Body of pancreas (tissue), 4 donors: ENCODE results near the gene ANKRD33B.

Experiments
- CTCF ChIP-seq, 7 experiments: fragments of 450-650 bp in 4 of 7; fragments of 200-600 bp in 3 of 7; sonication (generic) in 3 of 7; IDR thresholded peaks; one replicate each; pipeline ENCODE4 v1.5.1; 2016 to 2019; ENCODE audit warnings: antibody characterized with exemption in 7 of 7
- POLR2A ChIP-seq, 3 donors: fragments of 450-650 bp; IDR thresholded peaks; one replicate each; pipeline ENCODE4 v1.6.1; 2016; ENCODE audit warnings: antibody characterized with exemption in 3 of 3, mild to moderate bottlenecking in 2 of 3

GRCh38 chr5:10539687-10539998 is 24.2 kb upstream of the ANKRD33B start:
- TF ChIP-seq POLR2A (IDR thresholded peaks at IDR 0.05), result no peak
- no peak for TF ChIP-seq CTCF (IDR thresholded peaks at IDR 0.05)
